PFSK-1 (cell line): Measurements from ENCODE around the gene MPV17L.

Experiments
- FOXP2 ChIP-seq: optimal IDR thresholded peaks from 2 replicates; pipeline ENCODE3; 2011; ENCODE audit warnings: borderline replicate concordance, control low read depth, inconsistent platforms; ENCODE audit not compliant: insufficient read depth; ENCODE audit errors: extremely low read length, extremely low read depth
- POLR2AphosphoS5 ChIP-seq: IDR thresholded peaks from 2 replicates; pipeline ENCODE4 v1.6.1; 2012; ENCODE audit warnings: low read depth, mild to moderate bottlenecking, control low read depth, low read length, moderate library complexity
- REST ChIP-seq, 2 experiments: IDR thresholded peaks; 2 replicates each; pipeline versions ENCODE4 v1.6.1 to v1.8.0; 2011 to 2012; ENCODE audit warnings: low read depth in 2 of 2, low read length in 2 of 2, control low read depth in 1 of 2, inconsistent platforms in 1 of 2, mild to moderate bottlenecking in 1 of 2, moderate library complexity in 1 of 2; ENCODE audit not compliant: insufficient read depth in 1 of 2
- SIN3A ChIP-seq: IDR thresholded peaks from 2 replicates; pipeline ENCODE4 v1.6.1; 2012; ENCODE audit warnings: mild to moderate bottlenecking, low read length, moderate library complexity, borderline replicate concordance; ENCODE audit not compliant: insufficient read depth
- TAF1 ChIP-seq: IDR thresholded peaks from 2 replicates; pipeline ENCODE4 v1.6.1; 2012; ENCODE audit warnings: low read length, control low read depth, borderline replicate concordance; ENCODE audit not compliant: insufficient read depth

MPV17L gene

GRCh38 chr16:15435216-15435864, 39.8 kb downstream of the MPV17L start:
- TF ChIP-seq TAF1 (no peak), SIN3A (no peak), POLR2AphosphoS5 (no peak), REST (IDR thresholded peaks at IDR 0.05; ENCODE audit: insufficient read depth in 1 of 2, low read depth in 2 of 2, low read length in 2 of 2) (no peak), FOXP2 (no peak)

GRCh38 chr16:15439102-15439501, 43.5 kb downstream of the MPV17L start:
- TF ChIP-seq POLR2AphosphoS5 (no peak), SIN3A (no peak), REST (IDR thresholded peaks at IDR 0.05; ENCODE audit: insufficient read depth in 1 of 2, low read depth in 2 of 2, low read length in 2 of 2) (no peak), FOXP2 (no peak), TAF1 (no peak)

- TF ChIP-seq TAF1 (no peak), REST (IDR thresholded peaks at IDR 0.05; ENCODE audit: insufficient read depth in 1 of 2, low read depth in 2 of 2, low read length in 2 of 2) (no peak), FOXP2 (no peak), POLR2AphosphoS5 (no peak), SIN3A (no peak)
Observed at GRCh38 chr16:15439521-15439920, 44.0 kb downstream of the MPV17L start.

GRCh38 chr16:15440852-15441251, 45.3 kb downstream of the MPV17L start:
- TF ChIP-seq FOXP2 (no peak), TAF1 (no peak), SIN3A (no peak), POLR2AphosphoS5 (no peak), REST (IDR thresholded peaks at IDR 0.05; ENCODE audit: insufficient read depth in 1 of 2, low read depth in 2 of 2, low read length in 2 of 2) (no peak)

GRCh38 chr16:15443753-15444152, 48.2 kb downstream of the MPV17L start:
- no peak for TF ChIP-seq REST (IDR thresholded peaks at IDR 0.05; ENCODE audit: insufficient read depth in 1 of 2, low read depth in 2 of 2, low read length in 2 of 2)
- no peak for TF ChIP-seq FOXP2
- no peak for TF ChIP-seq POLR2AphosphoS5
